ENCODE measurements around the gene COL5A3.

DNA sequence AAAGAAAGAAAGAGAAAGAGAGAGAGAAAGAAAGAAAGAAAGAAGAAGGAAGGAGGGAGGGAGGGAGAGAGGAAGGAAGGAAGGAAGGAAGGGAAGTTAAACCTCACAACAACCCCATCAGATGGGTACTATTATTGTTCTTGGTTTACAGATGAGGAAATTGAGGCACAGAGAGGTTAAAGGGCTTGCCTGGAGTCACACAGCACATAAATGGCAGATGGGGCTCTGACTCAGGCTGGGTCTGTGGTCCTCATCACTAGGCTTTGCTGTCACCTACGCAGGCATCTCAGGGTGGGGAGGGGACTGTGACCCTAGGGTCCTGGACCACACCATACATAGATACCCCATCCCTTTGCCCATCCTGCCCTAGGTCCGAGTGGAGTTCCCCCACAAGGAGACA is 39.3 kb upstream of the COL5A3 start:
- TF ChIP-seq POLR2A (IDR thresholded peaks at IDR 0.05; ENCODE audit: low read length) (no peak), ESRRA (IDR thresholded peaks at IDR 0.05; ENCODE audit: borderline replicate concordance, low read length) (no peak), NR3C1 (IDR thresholded peaks at IDR 0.05) (no peak), CTCF (IDR thresholded peaks at IDR 0.05) (no peak), RFX5 (IDR thresholded peaks at IDR 0.05) (no peak), RAD21 (conservative IDR thresholded peaks at IDR 0.05 in 1 of 2, IDR thresholded peaks at IDR 0.05 in 1 of 2) (no peak), HOXA7 (CRISPR knock-in tag; IDR thresholded peaks at IDR 0.05) (no peak)
